ENCODE measurements around the gene CACNA1C.

The CACNA1C gene

GRCh38 chr12:2344885-2345284 is 292.1 kb downstream of the CACNA1C start:
- DNase-seq (ENCODE audit: low spot score), result no peak

- DNase-seq (ENCODE audit: low spot score), result no peak
These were observed 293.1 kb downstream of the CACNA1C start for GRCh38 chr12:2345902-2346301.

- no peak for DNase-seq (ENCODE audit: low spot score)
These were observed 293.6 kb downstream of the CACNA1C start for GRCh38 chr12:2346416-2346815.

DNA sequence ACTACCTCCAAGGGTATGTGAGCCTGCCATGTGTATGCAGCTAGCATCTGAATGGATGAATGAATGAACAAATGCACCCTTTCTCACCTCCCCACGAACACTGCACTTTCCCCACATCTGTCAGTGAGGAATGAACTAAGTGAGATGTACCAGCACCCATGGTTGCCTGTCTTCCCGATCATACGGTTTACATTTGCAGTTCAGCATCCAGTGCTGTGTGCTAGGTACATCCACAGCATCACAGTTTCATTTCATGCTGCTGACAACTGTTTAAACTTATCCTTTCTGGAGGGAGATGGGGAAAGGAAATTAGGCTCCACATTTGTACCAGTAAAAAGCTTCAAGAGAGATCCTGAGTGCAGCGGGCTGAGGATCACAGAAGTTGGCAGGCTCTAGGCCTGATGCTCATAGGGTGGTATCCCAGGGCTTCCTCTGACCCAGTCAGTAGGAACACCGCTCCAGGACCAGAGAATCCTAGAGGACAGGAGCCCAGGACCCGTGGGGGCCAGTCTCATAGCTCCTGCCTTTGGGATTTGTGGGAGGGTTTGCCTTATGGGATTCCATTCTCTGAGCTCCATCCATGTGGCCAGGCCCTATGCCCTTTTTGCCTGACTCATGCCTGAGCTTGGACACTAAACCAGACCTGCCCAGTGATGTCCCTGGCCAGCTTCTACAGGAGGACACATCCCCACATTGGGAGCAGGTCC is 294.5 kb downstream of the CACNA1C start:
- DNase-seq (ENCODE audit: low spot score), result no peak

GRCh38 chr12:2347844-2348481 is 295.2 kb downstream of the CACNA1C start:
- DNase-seq (ENCODE audit: low spot score), result no peak

DNA sequence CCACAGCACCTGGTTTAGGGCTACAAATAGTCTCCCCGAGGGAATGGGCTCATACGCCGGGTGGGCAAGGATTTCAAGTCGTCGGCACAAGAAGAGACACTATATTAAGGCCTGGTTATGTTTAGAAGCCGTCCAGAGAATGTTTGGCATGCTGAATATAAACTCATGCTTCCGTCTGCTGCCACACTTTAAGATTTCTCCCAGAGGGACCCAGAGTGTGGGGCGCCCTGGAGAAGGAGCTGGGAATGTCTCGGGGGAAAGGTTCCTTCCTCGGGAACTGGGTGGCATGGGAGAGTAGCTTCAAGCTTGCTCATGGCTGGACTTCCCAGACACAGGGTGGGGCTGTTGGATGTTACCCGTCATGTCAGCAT is 295.7 kb downstream of the CACNA1C start:
- no peak for DNase-seq (ENCODE audit: low spot score)

DNA sequence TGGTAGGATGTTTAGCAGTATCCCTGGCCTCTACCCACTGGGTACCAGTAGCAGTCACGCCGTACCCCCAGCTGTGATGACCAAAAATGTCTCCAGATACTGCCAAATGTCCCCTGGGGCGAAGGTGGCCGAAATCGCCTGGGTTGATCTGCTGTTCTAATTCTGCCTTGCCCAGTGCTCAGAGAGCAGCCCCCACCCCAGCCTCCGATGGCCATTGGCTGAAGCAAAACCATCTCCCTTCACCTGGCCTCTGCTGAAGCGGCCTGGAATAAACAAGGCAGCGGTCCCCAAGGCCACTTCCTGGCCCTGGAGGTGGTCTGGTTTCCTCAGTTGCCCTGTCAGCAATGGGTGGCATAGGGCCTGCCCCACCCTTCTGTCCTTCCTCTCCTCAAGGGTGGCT is 298.4 kb downstream of the CACNA1C start:
- DNase-seq (ENCODE audit: low spot score), result no peak

DNA sequence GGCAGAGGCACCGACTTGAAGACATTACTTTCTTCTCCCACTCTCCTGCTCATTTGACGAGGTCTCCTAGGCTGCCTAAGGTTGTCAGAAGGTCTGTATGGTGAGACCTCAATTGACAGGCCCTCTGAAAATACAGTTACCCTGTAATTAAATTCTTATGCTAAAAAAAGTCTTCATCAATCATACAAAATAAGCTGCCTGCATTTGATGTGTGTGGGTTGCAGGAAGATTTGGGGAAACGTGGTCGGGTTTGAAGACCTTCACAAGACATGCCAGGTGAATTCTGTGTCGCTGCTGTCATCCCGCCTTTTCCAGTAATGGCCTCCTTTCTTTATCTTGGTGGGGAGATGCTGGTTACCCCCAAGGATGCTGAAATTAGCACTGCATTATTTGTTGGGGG is 299.4 kb downstream of the CACNA1C start:
- DNase-seq (ENCODE audit: low spot score), result no peak

- DNase-seq (ENCODE audit: low spot score), result no peak
These were observed 300.5 kb downstream of the CACNA1C start for GRCh38 chr12:2353281-2353680.

DNA sequence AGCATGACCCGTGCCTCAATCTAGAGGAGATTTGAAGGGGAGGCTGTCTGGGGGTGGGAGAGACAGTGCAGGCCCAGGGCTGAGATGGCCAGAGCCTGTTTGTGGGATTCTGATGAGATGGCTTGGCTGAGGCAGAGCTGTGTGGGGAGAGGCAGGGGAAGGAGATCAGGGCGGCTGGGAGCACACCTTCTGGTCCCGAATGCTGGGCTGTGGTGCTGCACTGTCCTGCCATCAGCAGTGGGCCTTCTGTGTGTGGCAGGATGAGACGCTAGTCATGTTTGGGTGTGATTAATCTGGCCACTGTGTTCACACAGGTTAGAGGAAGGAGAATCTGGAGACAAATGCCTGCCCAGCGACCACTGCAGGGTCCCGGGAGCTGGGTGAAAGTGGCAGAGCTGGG is 300.9 kb downstream of the CACNA1C start:
- no peak for DNase-seq (ENCODE audit: low spot score)

- DNase-seq (ENCODE audit: low spot score), result no peak
These were observed 301.6 kb downstream of the CACNA1C start for GRCh38 chr12:2354151-2354991.

DNA sequence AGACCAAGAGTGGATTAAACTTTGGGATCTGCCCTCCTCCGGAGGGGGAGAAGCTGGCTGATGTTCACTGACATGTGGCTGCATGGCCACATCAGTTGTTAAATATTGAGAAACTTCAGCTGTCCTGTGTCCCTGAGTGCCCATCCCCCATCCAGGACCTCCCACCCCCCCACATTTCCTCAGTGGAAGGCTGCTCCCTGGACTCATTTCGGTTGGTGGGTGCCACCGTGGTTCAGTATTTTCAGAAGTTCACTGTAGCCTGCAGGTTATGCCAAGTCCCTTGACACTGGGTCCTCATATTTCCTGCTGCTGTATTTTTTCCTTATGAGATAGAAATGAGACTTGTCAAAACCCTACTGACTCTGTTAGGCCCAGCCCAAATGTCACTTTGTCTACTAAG is 302.4 kb downstream of the CACNA1C start:
- DNase-seq (ENCODE audit: low spot score), result no peak

DNA sequence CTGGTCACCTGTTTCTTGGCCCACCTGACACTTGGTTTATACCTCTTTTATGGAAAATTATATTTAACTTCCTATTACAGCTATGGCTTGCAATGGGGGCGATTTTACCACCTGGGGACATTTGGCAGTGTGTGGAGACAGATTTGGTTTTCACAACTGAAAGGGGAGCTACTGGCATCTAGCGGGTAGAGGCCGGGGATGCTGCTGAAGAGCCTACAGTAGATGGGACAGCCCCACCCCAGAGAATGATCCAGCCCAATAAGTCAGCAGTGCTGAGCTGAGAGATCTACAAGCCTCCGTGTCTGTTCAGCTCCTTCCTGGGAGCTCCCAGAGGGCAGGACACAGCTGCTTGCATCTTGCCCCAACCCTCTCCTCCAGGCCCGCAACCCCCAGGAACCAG is 302.8 kb downstream of the CACNA1C start:
- DNase-seq (ENCODE audit: low spot score), result no peak

GRCh38 chr12:2356601-2357125 is 303.9 kb downstream of the CACNA1C start:
- DNase-seq (ENCODE audit: low spot score), result no peak

DNA sequence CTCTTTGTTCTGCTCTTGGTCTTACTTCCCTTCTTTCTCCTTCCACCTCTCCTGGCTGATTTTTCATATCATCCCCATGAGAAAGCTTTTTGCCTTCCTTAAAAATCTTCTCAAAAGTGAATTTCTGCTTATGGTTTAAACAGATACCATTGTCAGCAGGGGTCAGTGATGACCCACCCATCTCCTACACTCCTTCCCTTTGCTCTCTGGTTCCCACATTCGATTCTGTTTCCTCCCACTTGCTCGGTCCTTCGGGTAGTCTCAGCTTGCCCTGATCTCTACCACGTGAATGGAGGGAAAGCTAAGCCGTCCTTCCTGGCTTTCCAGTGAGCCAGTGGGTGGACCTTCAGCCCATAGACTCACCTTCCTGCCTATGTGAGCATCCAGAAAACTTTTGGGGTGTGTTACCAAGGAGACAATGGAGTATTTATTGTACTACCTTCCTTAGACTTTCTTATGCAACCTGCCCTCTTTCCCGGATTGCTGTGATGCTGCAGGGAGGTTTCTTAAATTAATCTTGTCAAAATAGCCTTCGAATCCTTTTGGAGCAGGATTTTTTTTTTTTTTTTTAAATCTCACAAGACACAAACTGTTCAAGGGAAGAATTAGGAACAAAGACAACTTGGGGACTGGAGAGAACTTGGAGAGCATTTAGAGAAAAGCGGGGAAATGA is 306.3 kb downstream of the CACNA1C start:
- no peak for DNase-seq (ENCODE audit: low spot score)

GRCh38 chr12:2359725-2360629 is 307.2 kb downstream of the CACNA1C start:
- DNase-seq (ENCODE audit: low spot score), result no peak

GRCh38 chr12:2360630-2361170 is 307.9 kb downstream of the CACNA1C start:
- DNase-seq (ENCODE audit: low spot score), result peak; percentile 40

DNA sequence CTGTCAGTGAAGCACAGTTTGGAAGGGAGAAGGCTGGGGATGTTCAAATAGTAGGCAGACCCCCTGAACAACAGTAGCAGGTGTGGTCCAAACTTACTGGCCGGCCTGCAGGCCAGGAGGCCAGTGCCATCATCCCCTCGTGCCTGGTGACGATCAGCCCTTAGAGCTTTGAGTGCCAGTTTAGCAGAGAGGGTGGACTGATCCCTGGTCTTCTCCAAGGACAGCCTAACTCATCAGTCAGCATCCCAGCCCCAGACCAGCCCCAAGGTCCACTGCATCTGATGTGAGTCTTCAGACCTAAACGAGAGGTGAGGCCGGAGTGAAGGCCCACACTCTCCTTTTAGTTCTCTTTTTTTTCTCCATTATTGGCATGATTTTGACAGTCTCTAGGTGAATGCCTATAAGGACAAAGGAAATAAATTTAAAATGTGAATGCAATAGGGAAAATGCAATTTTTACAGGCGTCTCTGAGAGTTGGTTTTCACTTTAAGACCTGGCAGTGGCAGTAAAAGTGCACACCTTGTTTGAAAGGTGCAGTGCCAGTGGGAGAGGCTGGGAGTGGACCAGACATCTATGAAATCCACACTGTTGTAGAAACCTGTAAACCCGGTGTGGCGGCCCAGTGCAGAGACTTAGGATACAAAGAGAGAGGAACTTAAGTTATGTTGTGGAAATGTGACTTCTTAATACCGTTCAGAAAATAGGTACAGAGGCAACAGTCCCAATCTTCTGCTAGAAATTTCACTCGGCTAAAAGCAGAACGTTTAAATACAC is 311.2 kb downstream of the CACNA1C start:
- no peak for DNase-seq (ENCODE audit: low spot score)

DNA sequence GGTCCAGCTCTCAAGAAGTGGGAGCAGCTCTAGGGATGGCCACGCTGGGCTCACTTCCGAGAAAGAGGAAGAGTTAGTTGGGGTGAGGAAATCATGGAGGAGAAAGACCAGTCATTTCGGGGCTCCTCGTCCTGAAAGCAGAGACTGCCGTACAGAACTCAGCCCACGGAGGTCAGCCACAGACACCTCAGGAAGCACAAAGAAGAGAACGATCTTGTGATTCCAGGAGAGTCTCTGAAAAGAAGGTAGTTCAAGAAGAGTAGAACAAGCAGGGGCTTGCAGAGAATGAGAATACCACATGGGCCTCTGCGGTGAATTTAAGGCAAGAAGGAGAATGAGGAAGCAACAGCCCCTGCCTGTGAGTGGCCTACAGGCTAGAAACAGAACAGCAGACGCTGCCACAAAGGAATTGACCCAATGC is 311.9 kb downstream of the CACNA1C start:
- DNase-seq (ENCODE audit: low spot score), result no peak

DNA sequence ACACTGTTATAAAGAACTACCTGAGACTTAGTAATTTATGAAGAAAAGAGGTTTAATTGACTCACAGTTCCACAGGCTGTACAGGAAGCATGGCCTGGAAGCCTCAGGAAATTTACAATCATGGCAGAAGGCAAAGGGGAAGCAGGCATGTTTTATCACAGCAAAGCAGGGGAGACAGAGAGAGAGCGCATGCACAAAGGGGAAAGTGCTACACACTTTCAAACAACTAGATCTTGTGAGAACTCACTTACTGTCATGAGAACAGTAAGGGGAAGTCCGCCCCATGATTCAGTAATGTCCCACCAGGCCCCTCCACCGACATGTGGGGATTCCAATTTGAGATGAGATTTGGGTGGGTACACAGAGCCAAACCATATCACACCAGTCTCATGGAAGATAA is 313.9 kb downstream of the CACNA1C start:
- DNase-seq (ENCODE audit: low spot score), result no peak

All from HuH-7 (cell line).